ENCODE results near the gene AKAP6.
"Not testable (repeated sequence)": the region's sequence is repeated elsewhere in the genome, so short reads cannot be mapped to it uniquely, and the experiment has no call there.

AKAP6 gene

DNA sequence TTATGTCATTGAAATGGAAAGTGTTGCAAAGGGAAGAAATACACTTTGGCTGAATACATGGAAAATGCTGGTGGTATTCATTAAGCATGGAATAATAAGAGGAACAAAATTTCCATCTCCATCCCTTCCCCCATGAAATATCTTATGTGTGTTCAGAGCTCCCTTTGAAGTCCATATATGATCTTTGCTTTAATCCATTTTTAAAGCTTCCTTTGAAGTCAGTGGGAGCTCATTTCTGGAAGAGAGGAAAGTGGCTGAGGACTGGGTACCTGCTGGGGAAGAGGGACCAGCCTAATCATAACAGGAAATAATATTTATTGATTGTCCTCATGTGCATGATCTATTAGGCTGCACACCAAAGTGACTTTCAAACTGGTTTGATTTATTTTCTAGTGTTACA is 49.2 kb downstream of the AKAP6 start:
- Histone ChIP-seq H3K36me3 (ENCODE audit: insufficient read depth, low read length) (no peaks in the 10 kb centered on the region), H3K9ac (ENCODE audit: low read length) (no peak overlapping the region), H3K4me1 (ENCODE audit: insufficient read depth, low read length) (no peaks in the 10 kb centered on the region), H3K27ac (ENCODE audit: low read depth, low read length) (no peak overlapping the region), H3K4me3 (ENCODE audit: low read depth in 1 of 2, low read length in 2 of 2) (no peak overlapping the region), H3K27me3 (ENCODE audit: control insufficient read depth in 1 of 2, insufficient read depth in 2 of 2, low read length in 2 of 2) (no peaks in the 10 kb centered on the region), H3K9me3 (ENCODE audit: low read length) (no peaks in the 10 kb centered on the region)

DNA sequence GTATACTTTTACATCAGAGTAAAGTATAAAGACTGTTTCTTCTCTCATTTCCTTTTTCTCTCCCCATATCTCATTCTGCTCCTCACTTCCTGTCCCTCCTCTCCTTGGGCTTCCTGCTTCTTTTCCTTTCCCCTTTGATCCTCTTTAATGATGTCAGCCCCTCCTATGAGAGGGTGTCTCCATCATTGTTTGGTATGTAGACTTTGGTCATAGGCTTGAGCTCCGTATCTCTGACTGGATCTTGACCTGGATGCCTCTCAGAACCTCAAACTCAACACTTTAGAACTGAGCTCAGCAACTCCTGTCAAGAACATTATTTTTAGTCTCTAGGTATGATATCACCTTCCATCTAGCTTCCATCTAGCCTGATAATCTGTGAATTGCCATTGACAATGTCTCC is 50.3 kb downstream of the AKAP6 start:
- H3K27me3 ChIP-seq (ENCODE audit: control insufficient read depth in 1 of 2, insufficient read depth in 2 of 2, low read length in 2 of 2) = no peaks in the 10 kb centered on the region
- H3K27ac ChIP-seq (ENCODE audit: low read depth, low read length) = no peak overlapping the region
- no peak overlapping the region for H3K4me3 ChIP-seq (ENCODE audit: low read depth in 1 of 2, low read length in 2 of 2)
- no peaks in the 10 kb centered on the region for H3K4me1 ChIP-seq (ENCODE audit: insufficient read depth, low read length)
- H3K9me3 ChIP-seq (ENCODE audit: low read length) = no peaks in the 10 kb centered on the region
- H3K36me3 ChIP-seq (ENCODE audit: insufficient read depth, low read length) = no peaks in the 10 kb centered on the region
- no peak overlapping the region for H3K9ac ChIP-seq (ENCODE audit: low read length)

DNA sequence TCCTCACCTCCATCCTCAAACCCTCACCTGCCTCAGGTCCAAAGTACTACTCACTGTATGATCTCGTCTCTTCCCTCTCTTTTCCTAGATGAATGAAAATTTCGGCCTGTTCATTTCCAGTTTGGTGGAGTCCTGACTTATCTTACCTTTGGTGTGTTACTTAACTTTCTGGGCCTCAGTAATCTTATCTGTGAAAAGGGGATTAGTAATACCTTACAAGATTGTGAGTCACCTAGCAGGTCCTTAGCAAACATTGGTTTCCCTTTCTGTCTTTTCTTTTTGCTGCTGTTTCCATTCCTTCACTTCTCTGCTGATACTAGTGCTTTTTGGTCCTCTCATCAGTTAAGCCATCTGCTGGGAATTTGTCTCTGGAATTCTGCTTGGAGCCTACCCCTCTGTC is 52.8 kb downstream of the AKAP6 start:
- Histone ChIP-seq H3K36me3 (ENCODE audit: insufficient read depth, low read length) (no peaks in the 10 kb centered on the region), H3K4me3 (ENCODE audit: low read depth in 1 of 2, low read length in 2 of 2) (no peak overlapping the region), H3K4me1 (ENCODE audit: insufficient read depth, low read length) (no peaks in the 10 kb centered on the region), H3K9ac (ENCODE audit: low read length) (no peak overlapping the region), H3K27ac (ENCODE audit: low read depth, low read length) (no peak overlapping the region), H3K9me3 (ENCODE audit: low read length) (no peaks in the 10 kb centered on the region), H3K27me3 (ENCODE audit: control insufficient read depth in 1 of 2, insufficient read depth in 2 of 2, low read length in 2 of 2) (no peaks in the 10 kb centered on the region)

DNA sequence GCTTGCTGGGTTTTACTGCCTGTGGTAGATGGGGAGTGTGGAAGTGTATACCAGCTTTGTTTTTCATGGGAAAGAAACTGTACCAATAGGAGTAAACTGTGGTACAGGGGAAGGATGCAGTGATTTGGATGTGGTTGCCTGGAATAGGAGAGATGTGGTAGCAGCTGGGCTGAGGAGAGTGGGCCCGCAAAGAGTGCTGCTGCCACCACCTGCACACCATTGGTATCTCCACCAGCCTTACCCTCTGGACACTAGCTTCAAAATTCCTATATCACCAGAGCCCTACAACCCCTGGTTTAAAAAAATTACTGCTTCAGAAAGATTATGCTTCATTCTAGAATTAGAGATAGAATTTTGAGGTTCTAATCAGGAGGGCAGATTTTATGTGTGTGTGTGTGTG is 53.6 kb downstream of the AKAP6 start:
- Histone ChIP-seq H3K27me3 (ENCODE audit: control insufficient read depth in 1 of 2, insufficient read depth in 2 of 2, low read length in 2 of 2) (no peaks in the 10 kb centered on the region), H3K9ac (ENCODE audit: low read length) (no peak overlapping the region), H3K4me3 (ENCODE audit: low read depth in 1 of 2, low read length in 2 of 2) (no peak overlapping the region), H3K9me3 (ENCODE audit: low read length) (no peaks in the 10 kb centered on the region), H3K4me1 (ENCODE audit: insufficient read depth, low read length) (no peaks in the 10 kb centered on the region), H3K27ac (ENCODE audit: low read depth, low read length) (no peak overlapping the region), H3K36me3 (ENCODE audit: insufficient read depth, low read length) (no peaks in the 10 kb centered on the region)

DNA sequence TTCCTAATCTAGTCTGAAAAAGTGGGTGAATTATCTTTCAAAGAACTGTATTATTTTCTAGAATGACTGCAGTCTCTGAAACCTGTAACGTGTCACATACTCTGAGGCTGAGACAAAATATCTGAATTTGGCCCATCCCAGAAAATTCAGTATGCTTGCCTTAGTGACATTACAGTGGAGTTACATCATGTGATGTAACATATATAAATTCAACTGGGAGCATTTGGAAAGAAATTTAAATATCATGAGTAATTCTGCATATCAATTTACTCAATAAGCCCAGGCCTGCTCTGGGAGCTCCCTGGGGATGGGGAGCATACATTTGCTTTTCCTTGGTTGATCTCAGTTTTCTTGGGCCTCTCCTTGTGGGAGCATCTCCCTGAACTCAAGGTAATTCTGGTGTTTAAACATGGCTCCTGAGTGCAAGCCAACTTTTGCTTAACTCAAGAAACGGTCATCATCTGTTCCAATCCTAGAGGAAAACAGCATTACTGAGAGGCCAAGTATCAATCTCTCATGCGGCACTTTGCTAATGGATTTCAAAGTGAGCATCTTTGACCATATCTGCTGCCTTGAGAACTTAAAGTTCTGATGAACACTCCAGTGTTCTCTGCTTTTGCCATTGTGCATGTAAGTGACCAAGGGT is 54.4 kb downstream of the AKAP6 start:
- Histone ChIP-seq H3K9ac (ENCODE audit: low read length) (no peak overlapping the region), H3K27ac (ENCODE audit: low read depth, low read length) (no peak overlapping the region), H3K4me3 (ENCODE audit: low read depth in 1 of 2, low read length in 2 of 2) (no peak overlapping the region), H3K9me3 (ENCODE audit: low read length) (no peaks in the 10 kb centered on the region), H3K27me3 (ENCODE audit: control insufficient read depth in 1 of 2, insufficient read depth in 2 of 2, low read length in 2 of 2) (no peaks in the 10 kb centered on the region), H3K4me1 (ENCODE audit: insufficient read depth, low read length) (no peaks in the 10 kb centered on the region), H3K36me3 (ENCODE audit: insufficient read depth, low read length) (no peaks in the 10 kb centered on the region)

DNA sequence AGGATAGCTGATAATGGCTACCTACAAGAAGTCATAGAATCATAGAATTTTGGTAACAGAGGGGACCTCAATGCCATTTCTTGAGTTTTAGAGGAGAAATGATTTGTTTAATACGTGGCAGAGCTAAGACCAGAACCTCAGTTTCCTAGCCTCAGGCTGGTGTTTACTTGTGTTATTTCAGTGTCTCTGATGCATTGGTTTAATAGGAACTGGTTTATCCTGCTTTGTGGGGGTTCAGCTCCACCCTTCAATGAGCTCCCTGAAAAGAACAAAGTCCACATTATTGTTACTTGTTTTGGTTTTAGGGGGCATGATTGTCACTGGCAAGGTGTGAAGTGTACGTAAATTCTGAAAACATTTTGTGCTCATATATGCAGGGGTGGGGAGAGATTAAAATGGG is 55.4 kb downstream of the AKAP6 start:
- Histone ChIP-seq H3K27ac (ENCODE audit: low read depth, low read length) (no peak overlapping the region), H3K9me3 (ENCODE audit: low read length) (no peaks in the 10 kb centered on the region), H3K4me3 (ENCODE audit: low read depth in 1 of 2, low read length in 2 of 2) (no peak overlapping the region), H3K9ac (ENCODE audit: low read length) (no peak overlapping the region), H3K27me3 (ENCODE audit: control insufficient read depth in 1 of 2, insufficient read depth in 2 of 2, low read length in 2 of 2) (no peaks in the 10 kb centered on the region), H3K4me1 (ENCODE audit: insufficient read depth, low read length) (no peaks in the 10 kb centered on the region), H3K36me3 (ENCODE audit: insufficient read depth, low read length) (no peaks in the 10 kb centered on the region)

DNA sequence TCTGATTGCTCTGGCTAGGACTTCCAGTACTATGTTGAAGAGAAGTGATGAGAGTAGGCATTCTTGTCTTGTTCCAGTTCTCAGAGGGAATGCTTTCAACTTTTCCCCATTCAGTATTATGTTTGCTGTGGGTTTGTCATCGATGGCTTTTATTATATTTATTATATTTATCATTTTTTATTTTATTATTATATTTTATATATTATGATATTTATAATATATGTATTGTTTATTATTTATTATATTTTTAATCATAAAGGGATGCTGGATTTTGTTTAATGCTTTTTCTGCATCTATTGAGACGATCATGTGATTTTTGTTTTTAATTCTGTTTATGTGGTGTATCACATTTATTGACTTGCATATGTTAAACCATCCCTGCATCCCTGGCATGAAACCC is 58.2 kb downstream of the AKAP6 start:
- not testable (repeated sequence) for H3K9me3 ChIP-seq (ENCODE audit: low read length); H3K4me1 ChIP-seq (ENCODE audit: insufficient read depth, low read length); H3K36me3 ChIP-seq (ENCODE audit: insufficient read depth, low read length); H3K9ac ChIP-seq (ENCODE audit: low read length); H3K27ac ChIP-seq (ENCODE audit: low read depth, low read length); H3K27me3 ChIP-seq (ENCODE audit: control insufficient read depth in 1 of 2, insufficient read depth in 2 of 2, low read length in 2 of 2); H3K4me3 ChIP-seq (ENCODE audit: low read depth in 1 of 2, low read length in 2 of 2)

DNA sequence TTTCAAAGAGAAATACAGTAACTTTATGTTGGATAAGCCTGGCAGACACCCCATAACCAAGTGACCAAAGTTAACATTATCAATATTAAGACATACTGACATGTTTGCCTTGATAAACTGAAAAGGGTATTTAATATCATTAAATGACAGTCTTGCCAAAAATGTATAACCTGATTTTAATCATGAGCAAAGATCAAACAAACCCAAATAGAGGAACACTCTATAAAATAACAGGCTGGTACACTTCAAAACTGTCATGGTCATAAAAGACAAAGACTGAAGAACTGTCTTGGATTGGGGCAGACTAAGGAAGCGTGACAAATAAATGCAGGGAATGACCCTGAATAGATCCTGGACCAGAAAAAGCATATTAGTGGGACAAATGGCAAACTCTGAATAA is 64.0 kb downstream of the AKAP6 start:
- H3K4me3 ChIP-seq (ENCODE audit: low read depth in 1 of 2, low read length in 2 of 2) = no peak overlapping the region
- H3K27me3 ChIP-seq (ENCODE audit: control insufficient read depth in 1 of 2, insufficient read depth in 2 of 2, low read length in 2 of 2) = no peaks in the 10 kb centered on the region
- H3K9ac ChIP-seq (ENCODE audit: low read length) = no peak overlapping the region
- no peaks in the 10 kb centered on the region for H3K36me3 ChIP-seq (ENCODE audit: insufficient read depth, low read length)
- H3K9me3 ChIP-seq (ENCODE audit: low read length) = no peaks in the 10 kb centered on the region
- peaks cover 8% of the 10 kb centered on the region for H3K4me1 ChIP-seq (ENCODE audit: insufficient read depth, low read length)
- no peak overlapping the region for H3K27ac ChIP-seq (ENCODE audit: low read depth, low read length)

DNA sequence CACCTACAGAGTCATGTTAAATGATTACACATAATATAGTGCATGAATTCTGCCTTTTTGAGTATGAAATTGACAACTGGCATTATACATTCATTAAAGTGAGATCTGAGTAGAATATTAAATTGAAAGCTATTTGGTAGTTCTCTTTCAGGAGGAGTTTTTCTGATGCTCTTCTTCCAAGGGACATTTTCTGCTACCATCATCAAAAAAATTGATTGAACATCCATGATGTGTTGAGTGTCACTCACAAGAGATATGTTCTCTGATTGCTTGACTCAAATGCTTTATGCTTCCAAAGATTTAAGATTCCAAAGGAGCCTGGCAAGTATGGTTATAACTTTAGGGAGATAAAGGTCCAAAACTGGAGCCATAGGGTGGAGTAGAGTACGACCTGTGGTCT is 64.9 kb downstream of the AKAP6 start:
- Histone ChIP-seq H3K36me3 (ENCODE audit: insufficient read depth, low read length) (no peaks in the 10 kb centered on the region), H3K27ac (ENCODE audit: low read depth, low read length) (no peak overlapping the region), H3K9ac (ENCODE audit: low read length) (no peak overlapping the region), H3K4me1 (ENCODE audit: insufficient read depth, low read length) (peaks cover 13% of the 10 kb centered on the region), H3K9me3 (ENCODE audit: low read length) (no peaks in the 10 kb centered on the region), H3K4me3 (ENCODE audit: low read depth in 1 of 2, low read length in 2 of 2) (no peak overlapping the region), H3K27me3 (ENCODE audit: control insufficient read depth in 1 of 2, insufficient read depth in 2 of 2, low read length in 2 of 2) (no peaks in the 10 kb centered on the region)

DNA sequence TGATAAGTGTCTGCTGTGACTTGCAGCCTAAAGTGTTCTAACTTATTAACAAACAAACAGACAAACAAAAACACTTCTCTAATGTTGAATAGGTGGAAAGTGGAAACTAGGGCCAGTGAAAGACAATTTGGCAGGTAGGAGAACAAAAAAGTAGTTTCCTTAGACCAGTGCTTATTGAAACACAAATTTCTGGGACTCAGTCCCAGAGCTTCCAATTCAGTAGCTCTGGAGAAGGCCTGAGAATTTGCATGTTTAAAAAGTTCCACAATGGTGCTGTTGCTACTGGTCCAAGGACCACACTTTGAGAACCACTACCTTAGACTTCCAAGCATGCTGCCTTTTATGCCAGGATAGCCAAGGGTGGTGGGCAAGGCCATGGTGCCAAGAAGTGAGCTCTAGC is 67.8 kb downstream of the AKAP6 start:
- H3K9ac ChIP-seq (ENCODE audit: low read length) = no peak overlapping the region
- H3K9me3 ChIP-seq (ENCODE audit: low read length) = no peaks in the 10 kb centered on the region
- H3K27me3 ChIP-seq (ENCODE audit: control insufficient read depth in 1 of 2, insufficient read depth in 2 of 2, low read length in 2 of 2) = no peaks in the 10 kb centered on the region
- peaks cover 13% of the 10 kb centered on the region for H3K4me1 ChIP-seq (ENCODE audit: insufficient read depth, low read length)
- H3K36me3 ChIP-seq (ENCODE audit: insufficient read depth, low read length) = no peaks in the 10 kb centered on the region
- H3K27ac ChIP-seq (ENCODE audit: low read depth, low read length) = no peak overlapping the region
- no peak overlapping the region for H3K4me3 ChIP-seq (ENCODE audit: low read depth in 1 of 2, low read length in 2 of 2)

DNA sequence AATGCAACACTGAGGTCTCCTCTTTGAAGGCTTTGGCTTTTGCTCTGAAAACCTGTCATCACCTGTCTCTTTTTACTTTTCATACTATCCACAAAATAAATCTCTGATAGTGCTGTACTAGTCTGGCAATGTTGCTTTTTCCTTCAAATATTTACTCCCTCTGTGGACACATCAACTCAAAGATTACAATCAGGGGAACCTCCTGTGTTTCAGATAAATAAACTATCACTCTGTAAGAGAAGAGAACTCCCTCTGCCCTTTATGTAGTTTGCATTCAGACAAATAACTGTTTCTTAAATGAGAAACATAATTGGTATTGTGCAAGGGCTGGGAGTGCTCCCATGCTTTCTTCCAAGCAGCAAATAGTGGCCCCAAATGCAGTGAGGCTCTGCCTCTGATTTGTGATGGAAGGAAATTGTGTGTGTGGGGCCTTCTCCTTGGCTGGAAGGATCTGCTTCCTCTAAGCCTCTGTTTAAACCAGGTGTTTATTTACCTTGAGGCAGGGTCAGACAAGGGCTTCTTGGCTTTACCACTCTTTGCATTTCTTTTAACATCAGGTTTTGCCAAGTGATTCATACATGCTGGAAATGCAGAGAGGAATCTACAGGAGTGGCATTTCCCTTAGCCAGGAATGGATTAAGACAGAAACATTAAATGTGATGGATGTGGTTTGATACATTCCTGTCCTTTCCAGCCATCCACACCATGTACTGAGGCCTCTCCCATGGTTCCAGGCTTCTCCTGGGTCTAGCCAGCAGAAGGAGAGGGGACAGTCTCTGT is 69.0 kb downstream of the AKAP6 start:
- Histone ChIP-seq H3K4me1 (ENCODE audit: insufficient read depth, low read length) (peaks cover 13% of the 10 kb centered on the region), H3K36me3 (ENCODE audit: insufficient read depth, low read length) (no peaks in the 10 kb centered on the region), H3K4me3 (ENCODE audit: low read depth in 1 of 2, low read length in 2 of 2) (no peak overlapping the region), H3K9ac (ENCODE audit: low read length) (no peak overlapping the region), H3K27ac (ENCODE audit: low read depth, low read length) (peak overlapping the region; percentile 10), H3K27me3 (ENCODE audit: control insufficient read depth in 1 of 2, insufficient read depth in 2 of 2, low read length in 2 of 2) (no peaks in the 10 kb centered on the region), H3K9me3 (ENCODE audit: low read length) (no peaks in the 10 kb centered on the region)

DNA sequence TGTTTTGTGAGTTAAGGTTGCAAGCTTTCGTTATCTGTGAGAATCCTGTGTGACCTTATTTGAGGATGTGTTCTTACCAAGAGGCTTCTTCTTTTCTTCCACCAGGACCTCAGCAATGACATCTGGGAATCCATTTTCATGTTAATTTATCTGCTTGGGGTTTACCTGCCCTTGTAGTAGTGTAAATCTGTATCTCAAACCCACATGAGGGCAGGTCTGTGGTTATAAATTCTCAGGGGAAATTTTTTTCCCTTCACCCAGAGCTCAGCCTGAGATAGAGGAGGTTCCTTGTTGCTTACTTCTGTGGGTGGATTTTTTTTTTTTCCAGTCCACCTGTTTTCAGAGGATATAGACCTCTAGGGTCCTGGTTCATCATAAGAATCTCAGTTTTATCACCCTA is 70.8 kb downstream of the AKAP6 start:
- no peaks in the 10 kb centered on the region for H3K36me3 ChIP-seq (ENCODE audit: insufficient read depth, low read length)
- H3K9me3 ChIP-seq (ENCODE audit: low read length) = no peaks in the 10 kb centered on the region
- H3K4me3 ChIP-seq (ENCODE audit: low read depth in 1 of 2, low read length in 2 of 2) = no peak overlapping the region
- peaks cover 15% of the 10 kb centered on the region for H3K4me1 ChIP-seq (ENCODE audit: insufficient read depth, low read length)
- H3K27me3 ChIP-seq (ENCODE audit: control insufficient read depth in 1 of 2, insufficient read depth in 2 of 2, low read length in 2 of 2) = no peaks in the 10 kb centered on the region
- H3K9ac ChIP-seq (ENCODE audit: low read length) = no peak overlapping the region
- H3K27ac ChIP-seq (ENCODE audit: low read depth, low read length) = no peak overlapping the region
